HUES6 (cell line): Measurements from ENCODE around the gene OCA2.
"Not testable (repeated sequence)": the region's sequence is repeated elsewhere in the genome, so short reads cannot be mapped to it uniquely, and the experiment has no call there.

Experiments used
- H3K27ac ChIP-seq: 2 replicates; pipeline ENCODE4 v1.7.0; 2013; ENCODE audit warnings: low read depth, mild to moderate bottlenecking, low read length, inconsistent platforms
- H3K27me3 ChIP-seq: 2 replicates; pipeline ENCODE4 v1.6.1; 2013; ENCODE audit warnings: low read length; ENCODE audit not compliant: control insufficient read depth, insufficient read depth
- H3K36me3 ChIP-seq: 2 replicates; pipeline ENCODE4 v1.6.1; 2013; ENCODE audit warnings: low read length; ENCODE audit not compliant: control insufficient read depth, insufficient read depth
- H3K4me1 ChIP-seq: 2 replicates; pipeline ENCODE4 v1.6.1; 2013; ENCODE audit warnings: low read length; ENCODE audit not compliant: control insufficient read depth, insufficient read depth
- H3K4me3 ChIP-seq: 2 replicates; pipeline ENCODE4 v1.5.1; 2013; ENCODE audit warnings: low read depth, low read length
- H3K9ac ChIP-seq: one replicate; pipeline ENCODE4 v1.6.1; 2013; ENCODE audit warnings: mild to moderate bottlenecking, low read length
- H3K9me3 ChIP-seq: 2 replicates; pipeline ENCODE4 v1.6.1; 2013; ENCODE audit warnings: low read depth, low read length; ENCODE audit not compliant: control insufficient read depth, insufficient read depth

The OCA2 gene

GRCh38 chr15:28098766-28099554 is at the start of gene OCA2:
TSS of gene OCA2 (minus strand) at chr15:28099315. CDS start at chr15:28081874, 17,441 bp downstream.
- no peaks in the 10 kb centered on the region for H3K9me3 ChIP-seq
- peak within 1 kb of the TSS; percentile 67 for H3K4me3 ChIP-seq
- H3K27ac ChIP-seq: no peak within 1 kb of the TSS
- H3K4me1 ChIP-seq: peaks cover 30% of the 10 kb centered on the region
- peak within 1 kb of the TSS; percentile 18 for H3K9ac ChIP-seq
- no peaks in the 10 kb centered on the region for H3K36me3 ChIP-seq
- peaks cover 93% of the 10 kb centered on the region for H3K27me3 ChIP-seq

GRCh38 chr15:28147801-28148200 is 48.7 kb upstream of the OCA2 start:
- H3K36me3 ChIP-seq: peaks cover 49% of the 10 kb centered on the region
- no peaks in the 10 kb centered on the region; the same call in 1 of the 2 replicates for H3K9me3 ChIP-seq
- no peaks in the 10 kb centered on the region for H3K27me3 ChIP-seq
- H3K4me3 ChIP-seq: no peak overlapping the region
- no peak overlapping the region for H3K9ac ChIP-seq
- no peak overlapping the region for H3K27ac ChIP-seq
- peaks cover 3% of the 10 kb centered on the region; the same call in 1 of the 2 replicates for H3K4me1 ChIP-seq

- not testable (repeated sequence) for H3K9ac ChIP-seq, H3K27me3 ChIP-seq, H3K4me1 ChIP-seq, H3K27ac ChIP-seq, H3K4me3 ChIP-seq, H3K9me3 ChIP-seq
- H3K36me3 ChIP-seq: peaks cover 52% of the 10 kb centered on the region
These were observed 46.3 kb upstream of the OCA2 start for GRCh38 chr15:28145419-28145818.

- Histone ChIP-seq H3K27me3 (no peaks in the 10 kb centered on the region), H3K4me1 (no peaks in the 10 kb centered on the region), H3K9me3 (no peaks in the 10 kb centered on the region), H3K36me3 (peaks cover 55% of the 10 kb centered on the region), H3K27ac (no peak overlapping the region), H3K4me3 (no peak overlapping the region), H3K9ac (no peak overlapping the region)
These were observed 40.9 kb upstream of the OCA2 start for GRCh38 chr15:28140062-28140461.

- peaks cover 43% of the 10 kb centered on the region for H3K36me3 ChIP-seq
- H3K27ac ChIP-seq, H3K9ac ChIP-seq, H3K9me3 ChIP-seq, H3K27me3 ChIP-seq, H3K4me1 ChIP-seq, H3K4me3 ChIP-seq: not testable (repeated sequence)
These were observed 38.4 kb upstream of the OCA2 start for GRCh38 chr15:28137408-28138039.

GRCh38 chr15:28136236-28136904 is 37.3 kb upstream of the OCA2 start:
- peaks cover 43% of the 10 kb centered on the region for H3K36me3 ChIP-seq
- not testable (repeated sequence) for H3K27ac ChIP-seq

GRCh38 chr15:28133281-28133680 is 34.2 kb upstream of the OCA2 start:
- no peak overlapping the region for H3K27ac ChIP-seq
- H3K36me3 ChIP-seq: peaks cover 48% of the 10 kb centered on the region
- no peak overlapping the region for H3K4me3 ChIP-seq

More at GRCh38 chr15:28136236-28136904, 37.3 kb upstream of the OCA2 start:
- not testable (repeated sequence) for H3K27me3 ChIP-seq, H3K4me3 ChIP-seq, H3K9ac ChIP-seq, H3K4me1 ChIP-seq, H3K9me3 ChIP-seq

GRCh38 chr15:28132524-28133275 is 33.6 kb upstream of the OCA2 start:
- no peaks in the 10 kb centered on the region for H3K27me3 ChIP-seq
- no peak overlapping the region for H3K27ac ChIP-seq
- H3K4me1 ChIP-seq: no peaks in the 10 kb centered on the region; the same call in 1 of the 2 replicates
- H3K9me3 ChIP-seq: no peaks in the 10 kb centered on the region
- no peak overlapping the region for H3K4me3 ChIP-seq
- no peak overlapping the region for H3K9ac ChIP-seq
- peaks cover 54% of the 10 kb centered on the region for H3K36me3 ChIP-seq

More at GRCh38 chr15:28133281-28133680, 34.2 kb upstream of the OCA2 start:
- H3K9me3 ChIP-seq: no peaks in the 10 kb centered on the region
- H3K9ac ChIP-seq: no peak overlapping the region
- H3K4me1 ChIP-seq: no peaks in the 10 kb centered on the region; the same call in 1 of the 2 replicates
- no peaks in the 10 kb centered on the region for H3K27me3 ChIP-seq

- no peaks in the 10 kb centered on the region for H3K9me3 ChIP-seq
- no peaks in the 10 kb centered on the region; the same call in 1 of the 2 replicates for H3K4me1 ChIP-seq
- no peak overlapping the region for H3K9ac ChIP-seq
- H3K4me3 ChIP-seq: no peak overlapping the region
- H3K27me3 ChIP-seq: no peaks in the 10 kb centered on the region
- H3K27ac ChIP-seq: no peak overlapping the region
- H3K36me3 ChIP-seq: peaks cover 56% of the 10 kb centered on the region
These were observed 32.8 kb upstream of the OCA2 start for GRCh38 chr15:28131946-28132345.

- Histone ChIP-seq H3K27me3 (no peaks in the 10 kb centered on the region), H3K9me3 (no peaks in the 10 kb centered on the region), H3K4me1 (no peaks in the 10 kb centered on the region; the same call in 1 of the 2 replicates), H3K27ac (no peak overlapping the region), H3K36me3 (peaks cover 56% of the 10 kb centered on the region), H3K9ac (no peak overlapping the region), H3K4me3 (no peak overlapping the region)
These were observed 32.3 kb upstream of the OCA2 start for GRCh38 chr15:28131400-28131799.
